ENCODE measurements around the gene BICD2.

BICD2 gene

DNA sequence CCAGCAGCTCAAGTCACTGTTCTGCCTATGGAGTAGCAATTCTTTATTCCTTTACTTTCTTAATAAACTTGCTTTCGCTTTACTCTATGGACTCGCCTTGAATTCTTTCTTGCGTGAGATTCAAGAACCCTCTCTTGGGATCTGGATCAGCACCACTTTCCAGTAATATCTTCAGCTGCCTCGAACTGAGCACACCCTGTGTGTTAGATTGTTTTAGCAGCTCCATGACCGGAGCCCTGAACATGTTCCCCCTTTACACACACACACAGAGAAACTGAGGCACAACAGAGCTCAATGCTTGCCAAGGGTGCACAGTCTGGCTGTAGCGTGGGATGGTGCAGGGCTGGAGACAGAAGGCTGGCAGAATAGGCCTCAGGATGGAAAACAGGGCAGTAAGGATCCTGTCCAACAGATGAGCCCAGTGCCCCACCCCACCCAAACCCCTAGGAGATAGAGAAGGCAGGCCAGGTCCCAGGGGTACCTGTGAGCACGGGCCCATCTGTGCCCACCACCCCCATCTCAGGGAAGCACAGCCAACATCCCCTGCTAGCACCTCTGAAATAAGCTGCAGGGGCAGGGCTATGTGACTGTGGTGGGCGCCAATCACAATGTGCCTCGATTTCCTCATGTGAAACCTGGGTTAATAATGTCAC is 27.9 kb downstream of the BICD2 start:
- Histone ChIP-seq H3K36me3 (replicated peaks) (no peaks in the 10 kb centered on the region), H3K27me3 (replicated peaks) (no peaks in the 10 kb centered on the region), H3K27ac (no peak overlapping the region), H3K4me3 (ENCODE audit: low read depth, low read length) (no peak overlapping the region)
- DNase-seq = no peak
- TF ChIP-seq CTCF (IDR thresholded peaks at IDR 0.05; ENCODE audit: low read depth, low read length, missing control alignments) = no peak
- in situ Hi-C loops (cut with HindIII; ENCODE audit: low pct_ligation_motif_present, low sequenced_read_pairs) = no loop called here

- no peak for DNase-seq
- in situ Hi-C loops (cut with HindIII; ENCODE audit: low pct_ligation_motif_present, low sequenced_read_pairs) = no loop called here
- Histone ChIP-seq H3K36me3 (replicated peaks) (no peaks in the 10 kb centered on the region), H3K27ac (no peak overlapping the region), H3K4me3 (ENCODE audit: low read depth, low read length) (no peak overlapping the region), H3K27me3 (replicated peaks) (no peaks in the 10 kb centered on the region)
- TF ChIP-seq CTCF (IDR thresholded peaks at IDR 0.05; ENCODE audit: low read depth, low read length, missing control alignments) = no peak
Observed at GRCh38 chr9:92735636-92736562, 28.7 kb downstream of the BICD2 start.

DNA sequence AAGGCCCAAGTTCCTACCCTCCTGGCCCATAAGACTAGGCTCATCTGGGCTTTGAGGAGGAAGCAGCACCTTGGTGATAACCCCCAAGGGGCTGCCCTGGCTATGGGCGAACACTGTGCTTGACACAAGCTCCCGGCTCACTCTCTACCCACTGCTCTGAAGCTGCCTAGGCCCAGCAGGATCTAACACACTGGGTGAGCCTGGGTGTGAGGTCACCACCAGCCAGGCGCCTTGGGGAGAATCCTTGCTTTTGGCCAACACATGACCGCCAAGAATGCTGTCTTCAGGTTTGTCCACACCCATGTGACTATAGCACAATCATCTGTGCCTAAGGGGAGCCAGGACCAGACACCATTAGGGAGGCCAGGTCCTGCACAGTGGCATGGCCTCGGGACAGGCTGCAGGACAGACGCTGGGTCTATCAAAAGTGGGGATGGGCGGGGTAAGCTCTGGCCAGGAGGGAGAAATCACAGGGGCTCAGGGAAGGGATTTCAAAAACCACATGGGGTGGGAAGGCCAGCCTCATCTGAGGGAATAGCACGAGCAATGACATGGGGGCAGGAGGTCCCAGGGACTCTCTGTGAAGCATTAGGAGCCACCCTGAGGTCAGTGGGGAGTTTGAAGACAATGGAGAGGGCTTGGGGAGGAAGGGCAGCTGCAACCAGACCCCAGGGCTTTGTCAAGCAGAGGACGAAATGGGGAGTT is 29.6 kb downstream of the BICD2 start:
- in situ Hi-C loops (cut with HindIII; ENCODE audit: low pct_ligation_motif_present, low sequenced_read_pairs) = no loop called here
- Histone ChIP-seq H3K36me3 (replicated peaks) (no peaks in the 10 kb centered on the region), H3K27me3 (replicated peaks) (no peaks in the 10 kb centered on the region), H3K4me3 (ENCODE audit: low read depth, low read length) (no peak overlapping the region), H3K27ac (no peak overlapping the region)
- DNase-seq = no peak
- TF ChIP-seq CTCF (IDR thresholded peaks at IDR 0.05; ENCODE audit: low read depth, low read length, missing control alignments) = no peak

- in situ Hi-C loops (cut with HindIII; ENCODE audit: low pct_ligation_motif_present, low sequenced_read_pairs) = no loop called here
- peaks cover 10% of the 10 kb centered on the region for H3K36me3 ChIP-seq (replicated peaks)
- no peaks in the 10 kb centered on the region for H3K27me3 ChIP-seq (replicated peaks)
- no peak for DNase-seq
- no peak overlapping the region for H3K27ac ChIP-seq
- no peak for TF ChIP-seq CTCF (IDR thresholded peaks at IDR 0.05; ENCODE audit: low read depth, low read length, missing control alignments)
- H3K4me3 ChIP-seq (ENCODE audit: low read depth, low read length) = no peak overlapping the region
Observed at GRCh38 chr9:92730897-92731296, 33.7 kb downstream of the BICD2 start.

GRCh38 chr9:92729735-92730155 is 34.9 kb downstream of the BICD2 start:
- in situ Hi-C loops (cut with HindIII; ENCODE audit: low pct_ligation_motif_present, low sequenced_read_pairs) = no loop called here
- H3K4me3 ChIP-seq (ENCODE audit: low read depth, low read length) = no peak overlapping the region
- no peak for TF ChIP-seq CTCF (IDR thresholded peaks at IDR 0.05; ENCODE audit: low read depth, low read length, missing control alignments)
- H3K27ac ChIP-seq = no peak overlapping the region
- no peak for DNase-seq
- peaks cover 10% of the 10 kb centered on the region for H3K36me3 ChIP-seq (replicated peaks)
- no peaks in the 10 kb centered on the region for H3K27me3 ChIP-seq (replicated peaks)

Data from brain microvascular endothelial cell (primary cell).